Astrocyte of the spinal cord (primary cell): ENCODE measurements around the gene PEDS1.

ENCODE experiments used
- DNase-seq: peaks from one replicate; pipeline ENCODE4 v3.0.0; 2011; ENCODE audit warnings: low read depth, low spot score
- H3K4me3 ChIP-seq: 2 replicates; pipeline ENCODE4 v1.5.1; 2011; ENCODE audit warnings: low read depth, mild to moderate bottlenecking, low read length, moderate library complexity
- in situ Hi-C: cut with HindIII; loops from 2 replicates; pipeline ENCODE4 v1.10.0; 2017; ENCODE audit warnings: low sequenced_read_pairs
- TF ChIP-seq, protein P1 (sequence below): IDR thresholded peaks from 2 replicates; pipeline ENCODE4 v1.5.1; 2012; ENCODE audit warnings: low read depth, mild to moderate bottlenecking, low read length, inconsistent platforms

PEDS1 gene

GRCh38 chr20:50193836-50194421 lies 40.4 kb upstream of the PEDS1 start:
- TF ChIP-seq, protein P1, sequence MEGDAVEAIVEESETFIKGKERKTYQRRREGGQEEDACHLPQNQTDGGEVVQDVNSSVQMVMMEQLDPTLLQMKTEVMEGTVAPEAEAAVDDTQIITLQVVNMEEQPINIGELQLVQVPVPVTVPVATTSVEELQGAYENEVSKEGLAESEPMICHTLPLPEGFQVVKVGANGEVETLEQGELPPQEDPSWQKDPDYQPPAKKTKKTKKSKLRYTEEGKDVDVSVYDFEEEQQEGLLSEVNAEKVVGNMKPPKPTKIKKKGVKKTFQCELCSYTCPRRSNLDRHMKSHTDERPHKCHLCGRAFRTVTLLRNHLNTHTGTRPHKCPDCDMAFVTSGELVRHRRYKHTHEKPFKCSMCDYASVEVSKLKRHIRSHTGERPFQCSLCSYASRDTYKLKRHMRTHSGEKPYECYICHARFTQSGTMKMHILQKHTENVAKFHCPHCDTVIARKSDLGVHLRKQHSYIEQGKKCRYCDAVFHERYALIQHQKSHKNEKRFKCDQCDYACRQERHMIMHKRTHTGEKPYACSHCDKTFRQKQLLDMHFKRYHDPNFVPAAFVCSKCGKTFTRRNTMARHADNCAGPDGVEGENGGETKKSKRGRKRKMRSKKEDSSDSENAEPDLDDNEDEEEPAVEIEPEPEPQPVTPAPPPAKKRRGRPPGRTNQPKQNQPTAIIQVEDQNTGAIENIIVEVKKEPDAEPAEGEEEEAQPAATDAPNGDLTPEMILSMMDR, result no peak
- H3K4me3 ChIP-seq, result peak overlapping the region; percentile 82
- in situ Hi-C loops, result no loop called here
- DNase-seq, result peak; percentile 6

- in situ Hi-C loops, result no loop called here
- TF ChIP-seq, protein P1, result no peak
These were observed 39.8 kb upstream of the PEDS1 start for GRCh38 chr20:50193199-50193835.

DNA sequence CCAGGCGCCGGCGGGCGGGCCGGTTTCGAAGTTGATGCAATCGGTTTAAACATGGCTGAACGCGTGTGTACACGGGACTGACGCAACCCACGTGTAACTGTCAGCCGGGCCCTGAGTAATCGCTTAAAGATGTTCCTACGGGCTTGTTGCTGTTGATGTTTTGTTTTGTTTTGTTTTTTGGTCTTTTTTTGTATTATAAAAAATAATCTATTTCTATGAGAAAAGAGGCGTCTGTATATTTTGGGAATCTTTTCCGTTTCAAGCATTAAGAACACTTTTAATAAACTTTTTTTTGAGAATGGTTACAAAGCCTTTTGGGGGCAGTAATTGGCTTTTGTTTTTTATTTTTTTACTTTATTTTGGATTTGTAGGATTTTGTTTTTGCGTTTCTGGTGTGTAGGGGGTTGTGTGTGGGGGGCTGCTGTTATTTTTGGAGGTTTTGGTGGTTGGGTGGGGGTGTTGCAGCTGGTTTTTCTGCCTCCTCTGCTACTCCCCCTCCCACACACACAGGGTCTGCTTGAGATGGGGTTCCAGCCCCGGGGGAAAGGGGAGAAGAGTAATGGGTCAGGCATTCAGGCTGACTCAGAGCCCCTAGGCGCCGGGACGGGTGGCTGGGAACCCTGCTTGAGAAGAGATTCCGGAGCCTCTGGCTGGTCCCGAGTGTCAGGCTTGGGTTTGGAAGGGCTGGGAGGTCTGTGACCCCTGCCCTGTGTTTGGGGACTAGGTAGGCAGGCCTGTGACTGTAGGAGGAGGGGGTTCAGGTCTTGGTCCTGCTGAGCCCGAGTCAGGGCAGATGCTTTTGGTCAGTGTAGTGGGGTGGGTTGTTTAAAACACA lies 39.1 kb upstream of the PEDS1 start:
- DNase-seq, result peak; percentile 92
- H3K4me3 ChIP-seq, result peak overlapping the region; percentile 82
- TF ChIP-seq, protein P1, result no peak
- in situ Hi-C loops, result no loop called here

More at GRCh38 chr20:50193199-50193835, 39.8 kb upstream of the PEDS1 start:
- H3K4me3 ChIP-seq, result peak overlapping the region; percentile 82
- peak; percentile 24 for DNase-seq

- peak; percentile 56 for DNase-seq
- H3K4me3 ChIP-seq, result peak overlapping the region; percentile 82
- TF ChIP-seq, protein P1, result peak; percentile 14
- in situ Hi-C loops, result no loop called here
These were observed 38.2 kb upstream of the PEDS1 start for GRCh38 chr20:50191544-50192363.

- TF ChIP-seq, protein P1, result no peak
- DNase-seq, result no peak
- in situ Hi-C loops, result no loop called here
- peak overlapping the region; percentile 82 for H3K4me3 ChIP-seq
These were observed 37.6 kb upstream of the PEDS1 start for GRCh38 chr20:50191065-50191543.
